Neural cell (in vitro differentiated cells): ENCODE results near the gene NUTF2. TPM values are rescaled to one million over a fixed set of nuclear protein-coding genes. Genes with fewer than 3 reads are reported as not detected.

Experiments
- H2AFZ ChIP-seq: fragments of 200-600, 300-800 bp; sonication (generic), shearing (Covaris generic); 2 replicates; pipeline ENCODE4 v1.6.0; 2014; ENCODE audit warnings: low read depth, mild to moderate bottlenecking, antibody characterized with exemption, low read length, moderate library complexity
- H3F3A ChIP-seq: fragments of 200-600 bp; shearing (Covaris generic); 2 replicates; pipeline ENCODE4 v1.6.1; 2016; ENCODE audit warnings: mild to moderate bottlenecking, moderate library complexity, mixed read lengths, antibody characterized with exemption, low read length; ENCODE audit not compliant: insufficient read depth, poor library complexity, severe bottlenecking
- H3K27ac ChIP-seq: fragments of 200-600, 300-800 bp; sonication (generic), shearing (Covaris generic); 2 replicates; pipeline ENCODE4 v1.5.1; 2014; ENCODE audit warnings: mild to moderate bottlenecking, low read length, moderate library complexity
- H3K27me3 ChIP-seq: fragments of 300-800, 200-600 bp; sonication (generic), shearing (Covaris generic); 2 replicates; pipeline ENCODE4 v1.6.0; 2014; ENCODE audit warnings: mild to moderate bottlenecking, low read depth, low read length, moderate library complexity; ENCODE audit not compliant: insufficient read depth
- H3K36me3 ChIP-seq: fragments of 300-800, 200-600 bp; sonication (generic), shearing (Covaris generic); 2 replicates; pipeline ENCODE4 v1.5.1; 2014; ENCODE audit warnings: mild to moderate bottlenecking, antibody characterized with exemption, low read length, moderate library complexity; ENCODE audit not compliant: insufficient read depth
- H3K4me2 ChIP-seq: fragments of 300-800, 200-600 bp; sonication (generic), shearing (Covaris generic); 2 replicates; pipeline ENCODE4 v1.6.0; 2014; ENCODE audit warnings: mild to moderate bottlenecking, low read length
- H3K4me3 ChIP-seq: fragments of 300-800, 200-600 bp; sonication (generic), shearing (Covaris generic); 2 replicates; pipeline ENCODE4 v1.5.1; 2014; ENCODE audit warnings: mild to moderate bottlenecking, low read length, moderate library complexity
- H3K79me2 ChIP-seq: fragments of 200-600 bp; shearing (Covaris generic); replicated peaks from 2 replicates; pipeline ENCODE4 v1.6.0; 2014; ENCODE audit warnings: mild to moderate bottlenecking, low read length, moderate library complexity; ENCODE audit not compliant: insufficient read depth
- H3K9ac ChIP-seq: fragments of 300-800, 200-600 bp; sonication (generic), shearing (Covaris generic); 2 replicates; pipeline ENCODE4 v1.6.1; 2016; ENCODE audit warnings: mild to moderate bottlenecking, low read length, mixed read lengths
- H3K9me2 ChIP-seq: fragments of 200-600 bp; shearing (Covaris generic); 2 replicates; pipeline ENCODE4 v1.6.1; 2016; ENCODE audit warnings: mild to moderate bottlenecking, low read length, mixed read lengths; ENCODE audit not compliant: insufficient read depth
- H3K9me3 ChIP-seq: fragments of 200-600, 300-800 bp; sonication (generic), shearing (Covaris generic); 2 replicates; pipeline ENCODE4 v1.6.1; 2016; ENCODE audit warnings: mild to moderate bottlenecking, mixed run types, low read length, moderate library complexity, mixed read lengths
- H4K20me1 ChIP-seq: fragments of 200-600 bp; shearing (Covaris generic); 2 replicates; pipeline ENCODE4 v1.6.1; 2016; ENCODE audit warnings: mild to moderate bottlenecking, mixed run types; ENCODE audit not compliant: insufficient read depth
- CTCF ChIP-seq: fragments of 450-650 bp; IDR thresholded peaks from 2 replicates; pipeline ENCODE4 v1.5.1; 2014; ENCODE audit warnings: antibody characterized with exemption, mild to moderate bottlenecking, moderate library complexity; ENCODE audit not compliant: poor library complexity, severe bottlenecking
- EP300 ChIP-seq: fragments of 450-650 bp; conservative IDR thresholded peaks from 2 replicates; pipeline ENCODE4 v1.6.1; 2014; ENCODE audit warnings: antibody characterized with exemption, mild to moderate bottlenecking, moderate library complexity; ENCODE audit not compliant: poor library complexity, severe bottlenecking
- EZH2 ChIP-seq: fragments of 200-600, 300-800 bp; shearing (Covaris generic), sonication (generic); IDR thresholded peaks from 2 replicates; pipeline ENCODE4 v1.6.1; 2014; ENCODE audit warnings: antibody characterized with exemption, low read length, borderline replicate concordance, mild to moderate bottlenecking; ENCODE audit not compliant: insufficient read depth, poor library complexity, severe bottlenecking
- MXI1 ChIP-seq: fragments of 450-650 bp; conservative IDR thresholded peaks from 2 replicates; pipeline ENCODE4 v1.6.1; 2014; ENCODE audit warnings: antibody characterized with exemption, mild to moderate bottlenecking; ENCODE audit not compliant: poor library complexity, severe bottlenecking
- POLR2AphosphoS5 ChIP-seq: IDR thresholded peaks from 2 replicates; pipeline ENCODE4 v1.6.1; 2012
- RAD21 ChIP-seq: fragments of 450-650 bp; conservative IDR thresholded peaks from 2 replicates; pipeline ENCODE4 v1.6.1; 2014; ENCODE audit warnings: antibody characterized with exemption, mild to moderate bottlenecking, moderate library complexity
- REST ChIP-seq: IDR thresholded peaks from 2 replicates; pipeline ENCODE4 v1.6.1; 2012; ENCODE audit warnings: borderline replicate concordance
- SMC3 ChIP-seq: fragments of 450-650 bp; conservative IDR thresholded peaks from 2 replicates; pipeline ENCODE4 v1.6.1; 2014; ENCODE audit warnings: antibody characterized with exemption, mild to moderate bottlenecking, moderate library complexity; ENCODE audit not compliant: poor library complexity
- TAF1 ChIP-seq: IDR thresholded peaks from 2 replicates; pipeline ENCODE4 v1.6.1; 2012; ENCODE audit warnings: low read depth
- polyA plus RNA-seq: library from polyadenylated mRNA; depleted of rRNA; stranded (reverse); fragments of >200 nt; gene quantifications from 2 replicates; pipeline ENCODE4 v1.2.3, GENCODE V29; 2014

NUTF2 gene
- polyA plus RNA-seq, 1 donor from 2014 or later, result 98.6 TPM

GRCh38 chr16:67814567-67814966 is 32.2 kb upstream of the NUTF2 start:
- H3K9me3 ChIP-seq, result no peaks in the 10 kb centered on the region
- H3K27me3 ChIP-seq, result no peaks in the 10 kb centered on the region
- no peak overlapping the region for H3K4me3 ChIP-seq
- no peak overlapping the region for H3K4me2 ChIP-seq
- no peaks in the 10 kb centered on the region for H3K79me2 ChIP-seq
- no peak overlapping the region for H3K27ac ChIP-seq
- TF ChIP-seq POLR2AphosphoS5, result no peak
- no peak for TF ChIP-seq SMC3
- TF ChIP-seq REST, result no peak
- no peak for TF ChIP-seq RAD21
- TF ChIP-seq MXI1, result no peak
- no peak for TF ChIP-seq EP300
- TF ChIP-seq EZH2, result no peak
- TF ChIP-seq TAF1, result no peak
- H4K20me1 ChIP-seq, result no peaks in the 10 kb centered on the region
- H3F3A ChIP-seq, result no peaks in the 10 kb centered on the region
- no peak overlapping the region for H3K9ac ChIP-seq
- H2AFZ ChIP-seq, result no peak overlapping the region
- no peaks in the 10 kb centered on the region for H3K36me3 ChIP-seq
- no peaks in the 10 kb centered on the region for H3K9me2 ChIP-seq

- Histone ChIP-seq H2AFZ (no peak overlapping the region), H3K27me3 (no peaks in the 10 kb centered on the region), H3K4me3 (no peak overlapping the region), H3K79me2 (no peaks in the 10 kb centered on the region), H3K4me2 (no peak overlapping the region), H3K9me3 (no peaks in the 10 kb centered on the region), H3K27ac (no peak overlapping the region), H3K9ac (no peak overlapping the region), H3K9me2 (no peaks in the 10 kb centered on the region), H4K20me1 (no peaks in the 10 kb centered on the region), H3K36me3 (no peaks in the 10 kb centered on the region), H3F3A (no peaks in the 10 kb centered on the region)
- TF ChIP-seq RAD21 (no peak), REST (no peak), POLR2AphosphoS5 (no peak), MXI1 (no peak), CTCF (no peak), SMC3 (no peak), EP300 (no peak), TAF1 (no peak), EZH2 (no peak)
Observed at GRCh38 chr16:67820608-67821259, 26.0 kb upstream of the NUTF2 start.
